ENCODE results near the gene GPANK1. TPM values are rescaled to one million over a fixed set of nuclear protein-coding genes. Genes with fewer than 3 reads are reported as not detected.

GPANK1 gene
- total and polyA plus RNA-seq, 9 donors, result 14.6 to 26.6 (median 17.7) TPM

DNA sequence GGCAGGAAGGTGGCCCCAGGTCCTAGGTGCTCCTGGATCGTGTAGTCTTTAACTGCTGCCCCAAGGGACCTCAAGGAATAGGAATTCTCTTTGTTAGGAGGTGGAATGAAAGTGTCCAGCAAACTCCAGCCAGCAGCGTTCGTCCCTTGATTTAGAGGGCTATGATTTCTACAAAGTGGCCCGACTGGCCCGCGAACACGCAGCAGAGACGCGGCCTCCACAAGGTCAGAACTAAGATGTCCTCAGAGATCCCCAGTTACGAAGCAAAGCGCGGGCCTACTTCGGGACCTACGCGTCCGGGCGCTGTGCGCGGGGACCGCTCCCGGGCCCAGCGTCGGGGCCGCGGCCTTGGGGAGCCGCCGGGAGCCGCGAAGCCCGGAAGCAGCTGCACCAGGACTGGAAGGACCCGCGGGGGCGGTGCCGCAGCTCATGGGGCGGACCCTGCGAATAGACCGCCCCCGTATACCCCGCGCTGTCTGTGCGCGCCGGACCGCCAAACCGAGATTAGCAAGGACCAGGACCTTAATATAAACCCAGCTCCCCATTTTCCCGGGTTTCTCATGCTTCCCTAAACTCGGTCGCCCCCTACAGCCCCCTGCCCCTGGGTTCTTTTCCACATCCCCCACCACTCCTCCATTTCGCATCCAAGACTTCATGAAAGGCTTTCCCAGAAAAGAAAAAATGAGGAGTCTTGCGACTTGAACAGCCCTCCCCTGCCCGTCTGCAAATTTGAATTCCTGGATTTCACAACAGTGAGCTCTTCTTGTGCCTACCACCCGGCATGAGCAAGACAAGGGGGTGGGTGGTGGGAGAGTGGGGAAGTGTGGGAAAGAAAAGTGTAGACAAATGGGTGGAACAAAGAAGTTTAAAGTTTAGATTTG lies 4.2 kb downstream of the GPANK1 start, which contains the start of gene C6orf47:
TSS of gene C6orf47 (minus strand) at position 398 of the 881 bp plus-strand sequence. CDS start 831 bp downstream, outside the sequence.
- no peaks in the 10 kb centered on the region for H3K36me3 ChIP-seq
- H3K9me3 ChIP-seq, result no peaks in the 10 kb centered on the region
- peak within 1 kb of the TSS; percentile 86 for H3K4me3 ChIP-seq
- intact Hi-C loops (cut with DNase I), result no loop called here
- peaks cover 25% of the 10 kb centered on the region for H3K4me1 ChIP-seq (ENCODE audit: insufficient read depth)
- WGBS, 3 donors, result 0 to 1% (median 0%) methylated on average over 51 to 52 of the region's 52 CpGs
- H3K27me3 ChIP-seq, result no peaks in the 10 kb centered on the region
- H3K27ac ChIP-seq, result peak within 1 kb of the TSS; percentile 27 to 55
- DNase-seq, result peak; percentile 88 to 93 (median 88)
- TF ChIP-seq, protein P1, sequence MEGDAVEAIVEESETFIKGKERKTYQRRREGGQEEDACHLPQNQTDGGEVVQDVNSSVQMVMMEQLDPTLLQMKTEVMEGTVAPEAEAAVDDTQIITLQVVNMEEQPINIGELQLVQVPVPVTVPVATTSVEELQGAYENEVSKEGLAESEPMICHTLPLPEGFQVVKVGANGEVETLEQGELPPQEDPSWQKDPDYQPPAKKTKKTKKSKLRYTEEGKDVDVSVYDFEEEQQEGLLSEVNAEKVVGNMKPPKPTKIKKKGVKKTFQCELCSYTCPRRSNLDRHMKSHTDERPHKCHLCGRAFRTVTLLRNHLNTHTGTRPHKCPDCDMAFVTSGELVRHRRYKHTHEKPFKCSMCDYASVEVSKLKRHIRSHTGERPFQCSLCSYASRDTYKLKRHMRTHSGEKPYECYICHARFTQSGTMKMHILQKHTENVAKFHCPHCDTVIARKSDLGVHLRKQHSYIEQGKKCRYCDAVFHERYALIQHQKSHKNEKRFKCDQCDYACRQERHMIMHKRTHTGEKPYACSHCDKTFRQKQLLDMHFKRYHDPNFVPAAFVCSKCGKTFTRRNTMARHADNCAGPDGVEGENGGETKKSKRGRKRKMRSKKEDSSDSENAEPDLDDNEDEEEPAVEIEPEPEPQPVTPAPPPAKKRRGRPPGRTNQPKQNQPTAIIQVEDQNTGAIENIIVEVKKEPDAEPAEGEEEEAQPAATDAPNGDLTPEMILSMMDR (IDR thresholded peaks at IDR 0.05), result no peak
- TF ChIP-seq POLR2A (IDR thresholded peaks at IDR 0.05), result peak; percentile 86

GRCh38 chr6:31659649-31660380 lies 5.0 kb downstream of the GPANK1 start:
- peak overlapping the region; percentile 27 to 55 for H3K27ac ChIP-seq
- H3K36me3 ChIP-seq, result no peaks in the 10 kb centered on the region
- no peak for DNase-seq

GRCh38 chr6:31658983-31659648 lies 5.7 kb downstream of the GPANK1 start:
- peak overlapping the region; percentile 27 to 55 for H3K27ac ChIP-seq
- peak overlapping the region; percentile 86 for H3K4me3 ChIP-seq
- DNase-seq, result no peak
- no peaks in the 10 kb centered on the region for H3K27me3 ChIP-seq
- H3K9me3 ChIP-seq, result no peaks in the 10 kb centered on the region
- 70 to 76% (median 74%) methylated on average over 13 of the region's 13 CpGs for WGBS, 3 donors
- no peaks in the 10 kb centered on the region for H3K36me3 ChIP-seq
- H3K4me1 ChIP-seq (ENCODE audit: insufficient read depth), result peaks cover 23% of the 10 kb centered on the region
- intact Hi-C loops (cut with DNase I), result no loop called here
- no peak for TF ChIP-seq EP300 (IDR thresholded peaks at IDR 0.05)
- TF ChIP-seq, protein P1 (IDR thresholded peaks at IDR 0.05), result no peak
- TF ChIP-seq POLR2A (IDR thresholded peaks at IDR 0.05), result no peak

More at GRCh38 chr6:31659649-31660380, 5.0 kb downstream of the GPANK1 start:
- H3K4me3 ChIP-seq, result peak overlapping the region; percentile 86
- 8 to 14% (median 8%) methylated on average over 13 of the region's 13 CpGs for WGBS, 3 donors
- no peaks in the 10 kb centered on the region for H3K9me3 ChIP-seq
- no peaks in the 10 kb centered on the region for H3K27me3 ChIP-seq
- TF ChIP-seq POLR2A (IDR thresholded peaks at IDR 0.05), result no peak
- no peak for TF ChIP-seq EP300 (IDR thresholded peaks at IDR 0.05)
- TF ChIP-seq, protein P1 (IDR thresholded peaks at IDR 0.05), result no peak
- intact Hi-C loops (cut with DNase I), result no loop called here
- peaks cover 25% of the 10 kb centered on the region for H3K4me1 ChIP-seq (ENCODE audit: insufficient read depth)

DNA sequence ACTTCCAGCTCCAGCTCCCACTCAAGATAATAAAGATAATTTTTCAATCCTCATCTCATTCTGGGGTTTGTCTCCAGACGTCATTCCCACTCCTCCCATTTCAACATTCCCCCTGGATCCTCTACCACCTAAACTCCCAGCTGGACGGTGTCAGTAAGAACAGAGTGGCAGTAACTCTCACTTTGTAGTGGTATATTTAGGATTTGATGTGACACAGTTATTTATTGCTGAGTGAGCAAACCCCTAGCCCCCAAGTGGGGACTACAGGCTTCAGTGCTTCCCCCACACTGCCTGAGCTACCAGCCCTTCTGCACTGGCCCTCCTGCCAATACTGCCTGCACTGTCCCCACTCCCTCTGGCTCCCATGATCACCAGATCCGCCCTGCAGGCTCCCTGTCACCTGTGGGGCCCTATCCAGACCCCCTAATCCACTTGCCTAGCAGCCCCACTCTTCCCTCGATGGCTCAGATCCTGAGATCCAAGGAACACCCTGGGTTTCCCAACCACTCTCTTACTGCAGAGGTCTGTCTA lies 6.6 kb downstream of the GPANK1 start:
- Histone ChIP-seq H3K27me3 (no peaks in the 10 kb centered on the region), H3K27ac (no peak overlapping the region), H3K4me1 (ENCODE audit: insufficient read depth) (peaks cover 20% of the 10 kb centered on the region), H3K9me3 (no peaks in the 10 kb centered on the region), H3K36me3 (no peaks in the 10 kb centered on the region), H3K4me3 (no peak overlapping the region)
- 70 to 75% (median 72%) methylated on average over 4 of the region's 4 CpGs for whole genome bisulfite sequencing, 3 donors
- no peak for DNase-seq
- no peak for TF ChIP-seq EP300 (IDR thresholded peaks at IDR 0.05)
- TF ChIP-seq, protein P1 (IDR thresholded peaks at IDR 0.05), result no peak
- TF ChIP-seq POLR2A (IDR thresholded peaks at IDR 0.05), result no peak
- intact Hi-C loops (cut with DNase I), result no loop called here

Measured in ovary (tissue), 9 donors.